B cell (primary cell): ENCODE results near the gene CLASRP. TPM values are rescaled to one million over a fixed set of nuclear protein-coding genes. Genes with fewer than 3 reads are reported as not detected.
A peak's percentile ranks its signal among the peaks of the same experiment; 100 is the strongest.

Experiments used
- ATAC-seq: fragments of 200-7000 bp; cut with Tn5 transposase; one replicate; pipeline ENCODE4 v1.10.0; 2021; ENCODE audit warnings: low read depth, mild to moderate bottlenecking, moderate number of reproducible peaks, moderate library complexity
- CTCF ChIA-PET: fragments of 350-600 bp; sonication (Branson Sonifier 250); formaldehyde crosslinking; loops from one replicate; lab custom pipeline; 2021; ENCODE audit warnings: antibody characterized with exemption, inconsistent platforms; lab: Charles Lee
- POLR2A ChIA-PET: fragments of 350-600 bp; sonication (Branson Sonifier 250); formaldehyde crosslinking; loops from one replicate; lab custom pipeline; 2021; ENCODE audit warnings: antibody characterized with exemption; lab: Charles Lee
- DNase-seq: peaks from one replicate; pipeline ENCODE4 v3.0.0; 2013
- H2AFZ ChIP-seq: 2 replicates; pipeline ENCODE4 v1.6.1; 2012; ENCODE audit warnings: mild to moderate bottlenecking, low read depth, low read length; ENCODE audit not compliant: insufficient read depth, poor library complexity, severe bottlenecking
- H3K27ac ChIP-seq, 2 donors: 1 replicate in 1 of 2; 2 replicates in 1 of 2; pipeline ENCODE4 v1.5.1; 2012 to 2013; ENCODE audit warnings: low read length in 2 of 2, mild to moderate bottlenecking in 2 of 2, moderate library complexity in 1 of 2
- H3K27me3 ChIP-seq, 4 experiments: fragments of 200-600 bp in 1 of 4; sonication (generic) in 1 of 4; replicated peaks in 1 of 4; 1 replicate in 2 of 4; 2 replicates in 2 of 4; pipeline versions ENCODE4 v1.6.1 to v1.7.0; 2013 to 2016; ENCODE audit warnings: low read length in 3 of 4, mild to moderate bottlenecking in 2 of 4, mixed read lengths in 1 of 4, moderate library complexity in 1 of 4; ENCODE audit not compliant: insufficient read depth in 4 of 4, control insufficient read depth in 3 of 4; ENCODE audit errors: control extremely low read depth in 1 of 4
- H3K36me3 ChIP-seq, 2 experiments: replicated peaks in 1 of 2; 1 replicate in 1 of 2; 2 replicates in 1 of 2; pipeline versions ENCODE4 v1.6.1 to v1.7.1; 2013; ENCODE audit warnings: low read length in 1 of 2; ENCODE audit not compliant: insufficient read depth in 2 of 2, control insufficient read depth in 1 of 2; ENCODE audit errors: control extremely low read depth in 1 of 2, extremely low read depth in 1 of 2
- H3K4me1 ChIP-seq, 2 donors: fragments of 200-600 bp in 1 of 2; sonication (generic) in 1 of 2; 1 replicate in 1 of 2; 2 replicates in 1 of 2; pipeline versions ENCODE4 v1.5.1 to v1.6.1; 2013 to 2017; ENCODE audit warnings: low read length in 2 of 2; ENCODE audit not compliant: control insufficient read depth in 2 of 2, insufficient read depth in 2 of 2
- H3K4me2 ChIP-seq: replicated peaks from 2 replicates; pipeline ENCODE3; 2012; ENCODE audit warnings: mild to moderate bottlenecking, low read depth, low read length; ENCODE audit not compliant: poor library complexity, severe bottlenecking
- H3K4me3 ChIP-seq, 5 experiments: fragments of 200-600 bp in 1 of 5; sonication (generic) in 1 of 5; 1 replicate in 3 of 5; 2 replicates in 2 of 5; pipeline versions ENCODE4 v1.5.1 to v1.7.0; 2011 to 2016; ENCODE audit warnings: low read length in 4 of 5, mild to moderate bottlenecking in 4 of 5, low read depth in 2 of 5, control low read depth in 1 of 5, moderate library complexity in 1 of 5; ENCODE audit not compliant: insufficient read depth in 1 of 5; ENCODE audit errors: control extremely low read depth in 1 of 5, extremely low read depth in 1 of 5
- H3K79me2 ChIP-seq: fragments of 200-600 bp; sonication (generic); one replicate; pipeline ENCODE4 v1.6.0; 2016; ENCODE audit warnings: low read length; ENCODE audit not compliant: control insufficient read depth, insufficient read depth
- H3K9ac ChIP-seq: fragments of 200-600 bp; sonication (generic); 2 replicates; pipeline ENCODE4 v1.6.1; 2017; ENCODE audit warnings: mild to moderate bottlenecking, low read length, moderate library complexity
- H3K9me3 ChIP-seq, 3 donors: one replicate each; pipeline versions ENCODE4 v1.6.1 to v1.7.1; 2013; ENCODE audit warnings: low read length in 2 of 3; ENCODE audit not compliant: control insufficient read depth in 2 of 3, insufficient read depth in 1 of 3; ENCODE audit errors: control extremely low read depth in 1 of 3
- H4K20me1 ChIP-seq: 2 replicates; pipeline ENCODE4 v1.6.0; 2012; ENCODE audit warnings: mild to moderate bottlenecking, low read length; ENCODE audit not compliant: insufficient read depth, control insufficient read depth, poor library complexity, severe bottlenecking
- H3K27ac Mint-ChIP-seq: one replicate; pipeline ENCODE4 v1.8.0; 2021; ENCODE audit warnings: mixed read lengths
- H3K27me3 Mint-ChIP-seq: one replicate; pipeline ENCODE4 v1.8.0; 2021; ENCODE audit warnings: mixed read lengths
- H3K4me1 Mint-ChIP-seq: one replicate; pipeline ENCODE4 v1.8.0; 2021; ENCODE audit warnings: mixed read lengths
- H3K4me3 Mint-ChIP-seq: one replicate; pipeline ENCODE4 v1.8.0; 2021; ENCODE audit warnings: mixed read lengths
- H3K9me3 Mint-ChIP-seq: one replicate; pipeline ENCODE4 v1.8.0; 2022; ENCODE audit warnings: mixed read lengths; ENCODE audit not compliant: insufficient read depth
- CTCF ChIP-seq: fragments of 200-600 bp; IDR thresholded peaks from one replicate; pipeline ENCODE4 v1.8.0; 2022; ENCODE audit warnings: antibody characterized with exemption, mild to moderate bottlenecking
- EZH2 ChIP-seq: IDR thresholded peaks from 2 replicates; pipeline ENCODE4 v1.6.1; 2012; ENCODE audit warnings: borderline replicate concordance, low read depth, mild to moderate bottlenecking, moderate library complexity, low read length; ENCODE audit not compliant: insufficient read depth, poor library complexity, severe bottlenecking
- WGBS: methylation state at CpG from one replicate; pipeline ENCODE4 v1.1.5; 2013; ENCODE audit warnings: missing lambda C conversion rate; ENCODE audit not compliant: insufficient coverage; 5-methylcytosine and 5-hydroxymethylcytosine counted together
- intact Hi-C: fragments of 100-400 bp; cut with micrococcal nuclease; formaldehyde crosslinking; loops from one replicate; pipeline ENCODE4 v1.10.0; 2022
- polyA plus RNA-seq: library from polyadenylated mRNA; depleted of rRNA; stranded (reverse); fragments of >200 nt; gene quantifications from 2 replicates; pipeline ENCODE4 v1.2.3, GENCODE V29; 2012
- total RNA-seq, 2 donors: library from RNA; stranded (reverse); fragments of 120-200 nt in 1 of 2; gene quantifications; 1 replicate in 1 of 2; 2 replicates in 1 of 2; pipeline versions ENCODE4 v1.2.3 to v1.2.4, GENCODE V29; 2013 to 2022

The CLASRP gene
- total and polyA plus RNA-seq, 2 donors (not counting 1 experiment from before 2014, with no cell fraction given): 234 to 285 TPM

- Histone ChIP-seq H3K9ac (no peak overlapping the region), H3K27me3 (no peaks in the 10 kb centered on the region), H4K20me1 (peaks cover 12% of the 10 kb centered on the region), H3K36me3 (peaks cover 0 to 49% of the 10 kb centered on the region in 2 experiments), H3K4me1 (peaks cover 74 to 88% of the 10 kb centered on the region in 2 donors), H3K4me3 (no peak overlapping the region), H2AFZ (no peak overlapping the region), H3K4me2 (peak overlapping the region; percentile 37), H3K79me2 (peaks cover 87% of the 10 kb centered on the region), H3K9me3 (no peaks in the 10 kb centered on the region), H3K27ac (peak overlapping the region; percentile 61 to 78)
- no peak for DNase-seq
- no peaks in the 10 kb centered on the region for H3K27me3 Mint-ChIP-seq
- no peaks in the 10 kb centered on the region for H3K9me3 Mint-ChIP-seq
- TF ChIP-seq CTCF (no peak), EZH2 (no peak)
- intact Hi-C loops: no loop called here
- ChIA-PET POLR2A (interaction anchor here (0.7 to 1.4 kb wide), 3 partner anchors 10 to 47 kb away, joined by 3 to 6 read pairs (median 3); partner anchors contain the start of gene CLASRP), CTCF (interaction anchor here (0.6 to 4.1 kb wide), 7 partner anchors 9 to 97 kb away, joined by 3 to 24 read pairs (median 6); partner anchors contain the start of gene CLASRP)
- no peak for ATAC-seq
- H3K4me1 Mint-ChIP-seq: peaks cover 76% of the 10 kb centered on the region
- 96% methylated on average over 8 of the region's 8 CpGs for WGBS
- H3K4me3 Mint-ChIP-seq: peak overlapping the region; percentile 8
- H3K27ac Mint-ChIP-seq: peak overlapping the region; percentile 96
Observed at GRCh38 chr19:45049073-45049736, 10.4 kb downstream of the CLASRP start.

GRCh38 chr19:45050036-45050435 is 11.2 kb downstream of the CLASRP start:
- peak overlapping the region; percentile 37 for H3K4me2 ChIP-seq
- TF ChIP-seq EZH2 (no peak), CTCF (no peak)
- CTCF ChIA-PET: interaction anchor here (1.2 to 4.1 kb wide), 6 partner anchors 8 to 98 kb away, joined by 3 to 24 read pairs (median 6); partner anchors contain the start of gene CLASRP
- H3K9ac ChIP-seq: no peak overlapping the region
- no peaks in the 10 kb centered on the region for H3K27me3 Mint-ChIP-seq
- peaks cover 77% of the 10 kb centered on the region for H3K4me1 Mint-ChIP-seq
- H2AFZ ChIP-seq: no peak overlapping the region
- ATAC-seq (no peak), DNase-seq (no peak)
- no peaks in the 10 kb centered on the region for H3K9me3 Mint-ChIP-seq
- peak overlapping the region; percentile 8 for H3K4me3 Mint-ChIP-seq
- no peaks in the 10 kb centered on the region for H3K27me3 ChIP-seq
- peak overlapping the region; percentile 96 for H3K27ac Mint-ChIP-seq
- intact Hi-C loops: no loop called here
- POLR2A ChIA-PET: interaction anchor here (1.2 to 1.4 kb wide), 2 partner anchors 11 to 48 kb away, joined by 3 to 6 read pairs; partner anchors contain the start of gene CLASRP
- H3K36me3 ChIP-seq: peaks cover 1 to 49% of the 10 kb centered on the region in 2 experiments
- peak overlapping the region; percentile 61 to 78 for H3K27ac ChIP-seq
- WGBS: 100% methylated on average over 4 of the region's 6 CpGs
- H4K20me1 ChIP-seq: peaks cover 15% of the 10 kb centered on the region
- H3K4me3 ChIP-seq: no peak overlapping the region
- H3K9me3 ChIP-seq: no peaks in the 10 kb centered on the region
- peaks cover 74 to 94% of the 10 kb centered on the region in 2 donors for H3K4me1 ChIP-seq
- peaks cover 87% of the 10 kb centered on the region for H3K79me2 ChIP-seq
